ENCODE results near the gene PLEKHA7.
"Not testable (repeated sequence)": the region's sequence is repeated elsewhere in the genome, so short reads cannot be mapped to it uniquely, and the experiment has no call there.

Gene PLEKHA7

GRCh38 chr11:16904761-16905160 lies 109.5 kb downstream of the PLEKHA7 start:
- not testable (repeated sequence) for DNase-seq, ATAC-seq

- DNase-seq, result no peak
- peak; percentile 89 for ATAC-seq
Observed at GRCh38 chr11:16902781-16903378, 111.3 kb downstream of the PLEKHA7 start.

- peak; percentile 76 for ATAC-seq
- peak; percentile 34 for DNase-seq
Observed at GRCh38 chr11:16902182-16902581, 112.0 kb downstream of the PLEKHA7 start.

GRCh38 chr11:16900491-16900890 lies 113.7 kb downstream of the PLEKHA7 start:
- DNase-seq, result no peak
- ATAC-seq, result no peak

GRCh38 chr11:16899708-16900303 lies 114.4 kb downstream of the PLEKHA7 start:
- no peak for ATAC-seq
- DNase-seq, result no peak

GRCh38 chr11:16898274-16898985 lies 115.8 kb downstream of the PLEKHA7 start:
- ATAC-seq (no peak), DNase-seq (no peak)

GRCh38 chr11:16897470-16898061 lies 116.6 kb downstream of the PLEKHA7 start:
- DNase-seq (no peak), ATAC-seq (no peak)

GRCh38 chr11:16896729-16897469 lies 117.3 kb downstream of the PLEKHA7 start:
- ATAC-seq (no peak), DNase-seq (no peak)

GRCh38 chr11:16895306-16895705 lies 118.9 kb downstream of the PLEKHA7 start:
- ATAC-seq, result no peak
- no peak for DNase-seq

GRCh38 chr11:16893456-16894066 lies 120.7 kb downstream of the PLEKHA7 start:
- ATAC-seq, result no peak
- DNase-seq, result no peak

GRCh38 chr11:16891964-16892363 lies 122.2 kb downstream of the PLEKHA7 start:
- peak; percentile 36 for ATAC-seq
- DNase-seq, result no peak

- DNase-seq (no peak), ATAC-seq (no peak)
Observed at GRCh38 chr11:16891165-16891564, 123.0 kb downstream of the PLEKHA7 start.

GRCh38 chr11:16890442-16890841 lies 123.8 kb downstream of the PLEKHA7 start:
- DNase-seq (no peak), ATAC-seq (no peak)

- ATAC-seq (no peak), DNase-seq (no peak)
Observed at GRCh38 chr11:16889905-16890304, 124.3 kb downstream of the PLEKHA7 start.

- not testable (repeated sequence) for ATAC-seq, DNase-seq
Observed at GRCh38 chr11:16889010-16889409, 125.2 kb downstream of the PLEKHA7 start.

GRCh38 chr11:16887887-16888286 lies 126.3 kb downstream of the PLEKHA7 start:
- ATAC-seq, result not testable (repeated sequence)

GRCh38 chr11:16883174-16883573 lies 131.0 kb downstream of the PLEKHA7 start:
- ATAC-seq (no peak), DNase-seq (no peak)

More at GRCh38 chr11:16887887-16888286, 126.3 kb downstream of the PLEKHA7 start:
- not testable (repeated sequence) for DNase-seq

- DNase-seq, result no peak
- ATAC-seq, result no peak
Observed at GRCh38 chr11:16881766-16882165, 132.4 kb downstream of the PLEKHA7 start.

GRCh38 chr11:16881074-16881709 lies 133.0 kb downstream of the PLEKHA7 start:
- DNase-seq, result no peak
- ATAC-seq, result peak; percentile 14

- ATAC-seq, result no peak
Observed at GRCh38 chr11:16880184-16880801, 133.9 kb downstream of the PLEKHA7 start.

GRCh38 chr11:16879690-16880089 lies 134.5 kb downstream of the PLEKHA7 start:
- DNase-seq, result no peak
- ATAC-seq, result no peak

More at GRCh38 chr11:16880184-16880801, 133.9 kb downstream of the PLEKHA7 start:
- no peak for DNase-seq
